KMS-11 (cell line): ENCODE measurements around the gene DDX27.
"Not testable (repeated sequence)": the region's sequence is repeated elsewhere in the genome, so short reads cannot be mapped to it uniquely, and the experiment has no call there.

Experiments used
- H2AFZ ChIP-seq: fragments of 200-600 bp; sonication (generic); 2 replicates; pipeline ENCODE4 v1.6.1; 2016; ENCODE audit warnings: antibody characterized with exemption, mixed run types, low read depth
- H3K27ac ChIP-seq: fragments of 200-600 bp; sonication (generic); 2 replicates; pipeline ENCODE4 v1.6.1; 2016; ENCODE audit warnings: mild to moderate bottlenecking, mixed run types
- H3K27me3 ChIP-seq: fragments of 200-600 bp; sonication (generic); 2 replicates; pipeline ENCODE4 v1.6.1; 2017; ENCODE audit warnings: mild to moderate bottlenecking, low read depth, mixed run types, moderate library complexity; ENCODE audit not compliant: insufficient read depth
- H3K36me3 ChIP-seq: fragments of 200-600 bp; sonication (generic); 2 replicates; pipeline ENCODE4 v1.6.1; 2017; ENCODE audit warnings: mild to moderate bottlenecking, mixed run types; ENCODE audit not compliant: insufficient read depth
- H3K4me1 ChIP-seq: fragments of 200-600 bp; sonication (generic); 2 replicates; pipeline ENCODE4 v1.6.1; 2016; ENCODE audit warnings: mild to moderate bottlenecking, low read depth, mixed run types; ENCODE audit not compliant: poor library complexity, severe bottlenecking
- H3K4me2 ChIP-seq: fragments of 200-600 bp; sonication (generic); 2 replicates; pipeline ENCODE4 v1.7.0; 2016; ENCODE audit warnings: mild to moderate bottlenecking, mixed run types
- H3K4me3 ChIP-seq: fragments of 200-600 bp; sonication (generic); IDR thresholded peaks from 2 replicates; pipeline ENCODE4 v1.6.1; 2017; ENCODE audit warnings: low read depth, low read length, mixed read lengths; ENCODE audit not compliant: insufficient read depth
- H3K79me2 ChIP-seq: fragments of 200-600 bp; sonication (generic); 2 replicates; pipeline ENCODE4 v1.6.1; 2016; ENCODE audit warnings: low read depth, mixed run types; ENCODE audit not compliant: insufficient read depth
- H3K9ac ChIP-seq: fragments of 200-600 bp; sonication (generic); 2 replicates; pipeline ENCODE4 v1.6.1; 2016; ENCODE audit warnings: mild to moderate bottlenecking, mixed run types
- H4K20me1 ChIP-seq: fragments of 200-600 bp; sonication (generic); 2 replicates; pipeline ENCODE4 v1.6.1; 2016; ENCODE audit warnings: mild to moderate bottlenecking, mixed run types; ENCODE audit not compliant: insufficient read depth
- CTCF ChIP-seq: fragments of 200-600 bp; sonication (generic); conservative IDR thresholded peaks from 2 replicates; pipeline ENCODE4 v1.6.1; 2017; ENCODE audit warnings: low read depth, mild to moderate bottlenecking, antibody characterized with exemption, low read length, moderate library complexity, mixed read lengths

Gene DDX27

GRCh38 chr20:49183444-49183843 lies 35.8 kb upstream of the DDX27 start:
- TF ChIP-seq CTCF: no peak
- Histone ChIP-seq H4K20me1 (peaks cover 32% of the 10 kb centered on the region), H3K27ac (no peak overlapping the region), H3K9ac (no peak overlapping the region), H3K4me2 (no peak overlapping the region), H3K4me1 (peaks cover 51% of the 10 kb centered on the region), H3K27me3 (no peaks in the 10 kb centered on the region), H3K4me3 (no peak overlapping the region), H2AFZ (no peak overlapping the region), H3K36me3 (no peaks in the 10 kb centered on the region), H3K79me2 (peaks cover 89% of the 10 kb centered on the region)

DNA sequence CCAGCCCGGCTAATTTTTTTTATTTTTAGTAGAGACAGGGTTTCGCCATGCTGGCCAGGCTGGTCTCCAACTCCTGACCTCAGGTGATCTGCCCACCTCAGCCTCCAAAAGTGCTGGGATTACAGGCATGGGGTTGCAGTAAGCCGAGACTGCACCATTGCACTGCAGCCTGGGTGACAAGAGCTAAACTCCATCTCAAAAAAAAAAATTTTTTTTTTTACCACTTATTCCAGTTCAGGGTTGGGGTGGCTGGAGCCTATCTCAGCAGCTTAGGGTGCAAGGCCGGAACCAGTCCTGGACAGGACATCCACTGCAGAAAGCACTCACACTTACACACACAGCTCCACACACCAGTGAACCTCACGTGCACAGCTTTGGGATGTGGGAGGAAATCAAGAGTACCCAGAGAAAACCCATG lies 35.1 kb upstream of the DDX27 start:
- not testable (repeated sequence) for H3K27ac ChIP-seq, H3K27me3 ChIP-seq, H2AFZ ChIP-seq, H3K4me2 ChIP-seq, H3K36me3 ChIP-seq, H3K4me3 ChIP-seq, H3K9ac ChIP-seq
- Histone ChIP-seq H4K20me1 (peaks cover 32% of the 10 kb centered on the region), H3K4me1 (peaks cover 50% of the 10 kb centered on the region), H3K79me2 (peaks cover 84% of the 10 kb centered on the region)

- Histone ChIP-seq H4K20me1 (peaks cover 32% of the 10 kb centered on the region), H3K27me3 (no peaks in the 10 kb centered on the region), H3K9ac (no peak overlapping the region), H3K4me1 (peaks cover 44% of the 10 kb centered on the region), H3K27ac (no peak overlapping the region), H3K4me3 (no peak overlapping the region), H2AFZ (no peak overlapping the region), H3K4me2 (0 out of 2 replicates have a peak overlapping the region, but pooled peaks have one; percentile 77), H3K36me3 (no peaks in the 10 kb centered on the region), H3K79me2 (peaks cover 78% of the 10 kb centered on the region)
- TF ChIP-seq CTCF: no peak
Observed at GRCh38 chr20:49184691-49185070, 34.5 kb upstream of the DDX27 start.

- no peak for TF ChIP-seq CTCF
- Histone ChIP-seq H4K20me1 (peaks cover 28% of the 10 kb centered on the region), H3K4me3 (no peak overlapping the region), H3K4me2 (peak overlapping the region; percentile 77; the same call in 1 of the 2 replicates), H3K27me3 (no peaks in the 10 kb centered on the region), H3K79me2 (peaks cover 73% of the 10 kb centered on the region), H3K27ac (no peak overlapping the region), H2AFZ (no peak overlapping the region), H3K9ac (no peak overlapping the region), H3K36me3 (no peaks in the 10 kb centered on the region), H3K4me1 (peaks cover 39% of the 10 kb centered on the region)
Observed at GRCh38 chr20:49185071-49185761, 34.0 kb upstream of the DDX27 start.
